Measurements from ENCODE around the gene CXCL17.

The CXCL17 gene

GRCh38 chr19:42445948-42446347 lies 3.2 kb upstream of the CXCL17 start:
- no peak overlapping the region for H3K27ac ChIP-seq
- TF ChIP-seq CTCF (conservative IDR thresholded peaks at IDR 0.05): no peak

GRCh38 chr19:42443944-42444398 lies 1.2 kb upstream of the CXCL17 start:
- no peak for TF ChIP-seq CTCF (conservative IDR thresholded peaks at IDR 0.05)
- no peak overlapping the region for H3K27ac ChIP-seq

GRCh38 chr19:42441049-42441445 lies 1.7 kb downstream of the CXCL17 start:
- TF ChIP-seq CTCF (conservative IDR thresholded peaks at IDR 0.05): no peak
- no peak overlapping the region for H3K27ac ChIP-seq

GRCh38 chr19:42440357-42441048 lies 2.2 kb downstream of the CXCL17 start:
- no peak overlapping the region for H3K27ac ChIP-seq
- TF ChIP-seq CTCF (conservative IDR thresholded peaks at IDR 0.05): peak; percentile 95

GRCh38 chr19:42436006-42436405 lies 6.7 kb downstream of the CXCL17 start:
- no peak for TF ChIP-seq CTCF (conservative IDR thresholded peaks at IDR 0.05)
- H3K27ac ChIP-seq: no peak overlapping the region

- H3K27ac ChIP-seq: no peak overlapping the region
- no peak for TF ChIP-seq CTCF (conservative IDR thresholded peaks at IDR 0.05)
Measured at GRCh38 chr19:42435316-42435715, 7.4 kb downstream of the CXCL17 start.

- peak; percentile 50 for TF ChIP-seq CTCF (conservative IDR thresholded peaks at IDR 0.05)
Measured at GRCh38 chr19:42433503-42434260, 9.1 kb downstream of the CXCL17 start.

More at GRCh38 chr19:42433503-42434260, 9.1 kb downstream of the CXCL17 start:
- H3K27ac ChIP-seq: no peak overlapping the region

All from VCaP (cell line).